IMR-90 (cell line): ENCODE results near the gene SPACDR. TPM values are rescaled to one million over a fixed set of nuclear protein-coding genes. Genes with fewer than 3 reads are reported as not detected.

Experiments
- ATAC-seq: fragments of 200-7000 bp; cut with Tn5 transposase; 2 replicates; pipeline ENCODE4 v1.9.1; 2020; ENCODE audit warnings: low read depth, mild to moderate bottlenecking, moderate library complexity
- BruUV-seq: library from RNA; stranded (reverse); fragments of 400-500 nt; replicated peaks from 2 replicates; lab custom pipeline; 2021; lab: Mats Ljungman, UMichigan
- CTCF ChIA-PET: fragments of 300-600 bp; formaldehyde crosslinking; extraction: SDS; loops from one replicate; lab custom pipeline; 2021; ENCODE audit warnings: antibody characterized with exemption; lab: Yijun Ruan, JAX
- POLR2A ChIA-PET: fragments of 300-600 bp; sonication (Branson Sonifier 250); formaldehyde crosslinking; loops from one replicate; lab custom pipeline; 2022; ENCODE audit warnings: antibody characterized with exemption; ENCODE audit not compliant: unreplicated experiment; lab: Charles Lee
- DNase-seq: peaks from one replicate; pipeline ENCODE4 v3.0.0; 2013
- H2AFZ ChIP-seq: replicated peaks from 2 replicates; pipeline ENCODE3; 2013; ENCODE audit warnings: low read length, mild to moderate bottlenecking; ENCODE audit not compliant: poor library complexity
- H2AK5ac ChIP-seq: 2 replicates; pipeline ENCODE4 v1.6.1; 2013; ENCODE audit warnings: low read depth, low read length, inconsistent platforms
- H2AK9ac ChIP-seq: replicated peaks from 2 replicates; pipeline ENCODE3; 2013; ENCODE audit warnings: mild to moderate bottlenecking, low read depth, low read length, moderate library complexity; ENCODE audit not compliant: poor library complexity
- H2BK120ac ChIP-seq: 2 replicates; pipeline ENCODE4 v1.6.1; 2013; ENCODE audit warnings: low read depth, low read length, inconsistent platforms
- H2BK15ac ChIP-seq: 3 replicates; pipeline ENCODE4 v1.6.1; 2013; ENCODE audit warnings: low read depth, low read length, inconsistent platforms
- H2BK20ac ChIP-seq: 2 replicates; pipeline ENCODE4 v1.6.1; 2013; ENCODE audit warnings: low read depth, mild to moderate bottlenecking, inconsistent platforms, low read length, moderate library complexity
- H2BK5ac ChIP-seq: 2 replicates; pipeline ENCODE4 v1.6.1; 2013; ENCODE audit warnings: mild to moderate bottlenecking, low read depth, low read length, inconsistent platforms; ENCODE audit not compliant: poor library complexity, severe bottlenecking
- H3K14ac ChIP-seq: replicated peaks from 2 replicates; pipeline ENCODE4 v1.6.1; 2013; ENCODE audit warnings: low read depth, low read length, inconsistent platforms
- H3K18ac ChIP-seq: 2 replicates; pipeline ENCODE4 v1.6.1; 2013; ENCODE audit warnings: low read depth, low read length, control low read depth
- H3K23ac ChIP-seq: 2 replicates; pipeline ENCODE4 v1.6.1; 2013; ENCODE audit warnings: low read depth, low read length, inconsistent platforms
- H3K27ac ChIP-seq: 2 replicates; pipeline ENCODE4 v1.5.1; 2013; ENCODE audit warnings: mild to moderate bottlenecking, control low read depth, low read length; ENCODE audit not compliant: insufficient read depth
- H3K27me3 ChIP-seq: 2 replicates; pipeline ENCODE4 v1.6.1; 2013; ENCODE audit warnings: low read length; ENCODE audit not compliant: control insufficient read depth, insufficient read depth
- H3K36me3 ChIP-seq: 2 replicates; pipeline ENCODE4 v1.6.1; 2013; ENCODE audit warnings: low read length, mixed read lengths; ENCODE audit not compliant: control insufficient read depth, insufficient read depth
- H3K4ac ChIP-seq: 2 replicates; pipeline ENCODE4 v1.6.1; 2013; ENCODE audit warnings: low read depth, low read length, inconsistent platforms
- H3K4me1 ChIP-seq: 2 replicates; pipeline ENCODE4 v1.6.1; 2013; ENCODE audit warnings: low read length, mixed read lengths; ENCODE audit not compliant: control insufficient read depth, insufficient read depth
- H3K4me2 ChIP-seq: 2 replicates; pipeline ENCODE4 v1.6.1; 2013; ENCODE audit warnings: low read depth, mild to moderate bottlenecking, control low read depth, low read length, moderate library complexity
- H3K4me3 ChIP-seq: 2 replicates; pipeline ENCODE4 v1.5.1; 2013; ENCODE audit warnings: low read depth, mild to moderate bottlenecking, control low read depth, low read length, moderate library complexity; ENCODE audit not compliant: insufficient read depth
- H3K56ac ChIP-seq: 2 replicates; pipeline ENCODE4 v1.6.1; 2013; ENCODE audit warnings: low read length, inconsistent platforms; ENCODE audit not compliant: insufficient read depth; ENCODE audit errors: extremely low read depth
- H3K79me1 ChIP-seq, 2 experiments: 2 replicates each; pipeline ENCODE4 v1.6.1; 2013; ENCODE audit warnings: low read length in 2 of 2, inconsistent platforms in 1 of 2, low read depth in 1 of 2
- H3K9ac ChIP-seq: 2 replicates; pipeline ENCODE4 v1.6.1; 2013; ENCODE audit warnings: low read depth, low read length, control low read depth
- H3K9me1 ChIP-seq: 2 replicates; pipeline ENCODE4 v1.6.1; 2013; ENCODE audit warnings: low read length, inconsistent platforms; ENCODE audit not compliant: insufficient read depth
- H3K9me3 ChIP-seq: 2 replicates; pipeline ENCODE4 v1.6.1; 2013; ENCODE audit warnings: low read length; ENCODE audit not compliant: control insufficient read depth, insufficient read depth
- H4K20me1 ChIP-seq: 2 replicates; pipeline ENCODE4 v1.6.1; 2013; ENCODE audit warnings: low read length, inconsistent platforms; ENCODE audit not compliant: insufficient read depth
- H4K5ac ChIP-seq: 2 replicates; pipeline ENCODE4 v1.6.1; 2013; ENCODE audit warnings: mild to moderate bottlenecking, low read depth, low read length, control low read depth
- H4K8ac ChIP-seq, 2 experiments: 2 replicates each; pipeline ENCODE4 v1.6.1; 2013; ENCODE audit warnings: low read depth in 2 of 2, low read length in 2 of 2, control low read depth in 1 of 2, inconsistent platforms in 1 of 2
- H4K91ac ChIP-seq: 2 replicates; pipeline ENCODE4 v1.6.1; 2013; ENCODE audit warnings: low read depth, low read length, inconsistent platforms; ENCODE audit not compliant: insufficient read depth
- MAZ ChIP-seq: IDR thresholded peaks from 2 replicates; pipeline ENCODE4 v1.6.1; 2012; ENCODE audit warnings: low read depth, mild to moderate bottlenecking, low read length, improper control_type of control experiment, moderate library complexity, borderline replicate concordance
- RCOR1 ChIP-seq: IDR thresholded peaks from 2 replicates; pipeline ENCODE4 v1.6.1; 2012; ENCODE audit warnings: mild to moderate bottlenecking, low read length, improper control_type of control experiment; ENCODE audit not compliant: insufficient replicate concordance
- RFX5 ChIP-seq: IDR thresholded peaks from 2 replicates; pipeline ENCODE4 v1.8.0; 2012; ENCODE audit warnings: low read depth, mild to moderate bottlenecking, low read length, moderate library complexity
- WGBS, 2 experiments: methylation state at CpG; one replicate each; pipeline versions ENCODE4 v1.1.5 to v1.1.7; 2013; ENCODE audit warnings: missing lambda C conversion rate in 2 of 2; ENCODE audit not compliant: insufficient read length in 1 of 2; ENCODE audit errors: extremely low coverage in 2 of 2; 5-methylcytosine and 5-hydroxymethylcytosine counted together
- dilution Hi-C: fragments of 300-500 bp; cut with HindIII; formaldehyde crosslinking; loops from one replicate; pipeline ENCODE4 v1.14.3; 2018; ENCODE audit warnings: low sequenced_read_pairs; ENCODE audit not compliant: unreplicated experiment
- in situ Hi-C: fragments of 300-500 bp; cut with MboI; formaldehyde crosslinking; loops from 3 replicates; pipeline ENCODE4 v1.14.3; 2019; ENCODE audit warnings: low sequenced_read_pairs, inconsistent platforms, mixed read lengths
- intact Hi-C: fragments of 100-400 bp; cut with micrococcal nuclease; formaldehyde crosslinking; loops from 2 replicates; pipeline ENCODE4 v1.10.0; 2022
- polyA plus RNA-seq, 3 experiments: library from polyadenylated mRNA; depleted of rRNA; stranded (reverse); fragments of >200 nt; gene quantifications; 2 replicates each; pipeline ENCODE4 v1.2.3, GENCODE V29; 2012; ENCODE audit warnings: low replicate concordance in 1 of 3
- total RNA-seq: library from RNA; depleted of rRNA; stranded (reverse); fragments of >200 nt; gene quantifications from 2 replicates; pipeline ENCODE4 v1.2.3, GENCODE V29; 2012

The SPACDR gene
- total and polyA plus RNA-seq, 2 of the 4 experiments (the other 2 are of a cell fraction), result 0.54 to 2.1 TPM

- intact Hi-C loops (no loop called here), dilution Hi-C loops (no loop called here), in situ Hi-C loops (loop anchor here (10.0 to 25.0 kb wide), 2 partner anchors 228 to 395 kb away; partner anchors contain the start of genes GIGYF1, SLC12A9 and TRIP6)
- ChIA-PET CTCF (no interaction called here), POLR2A (no interaction called here)
- Histone ChIP-seq H3K4me3 (no peak overlapping the region), H3K4me2 (no peak overlapping the region), H4K91ac (no peak overlapping the region), H3K56ac (no peak overlapping the region), H2AK9ac (peak overlapping the region; percentile 85), H3K27ac (no peak overlapping the region), H2BK20ac (no peak overlapping the region), H3K36me3 (peaks cover 29% of the 10 kb centered on the region; the same call in 1 of the 2 replicates), H3K9me1 (peaks cover 9% of the 10 kb centered on the region), H3K79me1 (peaks cover 2 to 24% of the 10 kb centered on the region in 2 experiments; a peak in 1 of 4 replicates), H2BK15ac (no peak overlapping the region), H2AK5ac (peak overlapping the region; percentile 12; the same call in 1 of the 2 replicates), H3K14ac (no peak overlapping the region), H3K9me3 (no peaks in the 10 kb centered on the region), H3K18ac (no peak overlapping the region), H4K20me1 (peaks cover 11% of the 10 kb centered on the region), H4K5ac (no peak overlapping the region), H3K9ac (no peak overlapping the region), H2BK120ac (no peak overlapping the region), H3K4ac (no peak overlapping the region), H2BK5ac (no peak overlapping the region), H4K8ac (no peak overlapping the region), H2AFZ (no peak overlapping the region), H3K27me3 (no peaks in the 10 kb centered on the region), H3K23ac (no peak overlapping the region), H3K4me1 (peaks cover 12% of the 10 kb centered on the region)
- ATAC-seq (no peak), DNase-seq (no peak)
- TF ChIP-seq MAZ, result no peak
- no peak for TF ChIP-seq RCOR1
- TF ChIP-seq RFX5, result no peak
- no TSS peak for BruUV-seq
- 86% methylated on average over 11 of the region's 32 CpGs; no CpG with 5 or more reads in 1 of the 2 experiments for WGBS, 2 experiments
Observed at GRCh38 chr7:100466653-100467605, 2.9 kb upstream of the SPACDR start.
